ENCODE measurements around the gene PTPMT1.

PTPMT1 gene

GRCh38 chr11:47616726-47617416, 51.5 kb downstream of the PTPMT1 start:
- peak; percentile 20 for DNase-seq

GRCh38 chr11:47617417-47617809, 52.0 kb downstream of the PTPMT1 start:
- DNase-seq: no peak

GRCh38 chr11:47620836-47621378, 55.5 kb downstream of the PTPMT1 start:
- DNase-seq: no peak
